ENCODE measurements around the gene MOGAT2.

MOGAT2 gene

DNA sequence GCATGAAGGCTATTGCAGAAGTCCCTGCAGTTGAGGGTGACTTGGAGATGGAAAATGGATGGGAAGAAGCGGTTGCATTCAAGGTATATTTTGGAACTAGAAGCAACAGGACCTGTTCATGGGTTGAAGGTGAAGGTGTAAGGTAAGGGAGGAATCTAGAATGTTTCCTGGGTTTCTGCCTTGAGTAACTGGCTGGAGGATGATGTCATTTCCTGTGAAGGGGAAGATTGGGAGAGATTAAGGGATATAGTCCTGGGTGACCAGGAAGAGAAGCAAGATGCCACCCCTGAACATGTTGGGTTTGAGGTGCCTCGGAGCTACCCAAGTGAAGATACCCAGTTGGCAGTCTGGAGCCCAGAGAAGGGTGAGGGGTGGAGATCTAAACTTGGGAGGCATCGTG, 12.1 kb upstream of the MOGAT2 start:
- no peak for TF ChIP-seq GATA2 (IDR thresholded peaks at IDR 0.05; ENCODE audit: low read depth, low read length)
- TF ChIP-seq GATA3 (IDR thresholded peaks at IDR 0.05; ENCODE audit: low read depth, low read length): no peak

DNA sequence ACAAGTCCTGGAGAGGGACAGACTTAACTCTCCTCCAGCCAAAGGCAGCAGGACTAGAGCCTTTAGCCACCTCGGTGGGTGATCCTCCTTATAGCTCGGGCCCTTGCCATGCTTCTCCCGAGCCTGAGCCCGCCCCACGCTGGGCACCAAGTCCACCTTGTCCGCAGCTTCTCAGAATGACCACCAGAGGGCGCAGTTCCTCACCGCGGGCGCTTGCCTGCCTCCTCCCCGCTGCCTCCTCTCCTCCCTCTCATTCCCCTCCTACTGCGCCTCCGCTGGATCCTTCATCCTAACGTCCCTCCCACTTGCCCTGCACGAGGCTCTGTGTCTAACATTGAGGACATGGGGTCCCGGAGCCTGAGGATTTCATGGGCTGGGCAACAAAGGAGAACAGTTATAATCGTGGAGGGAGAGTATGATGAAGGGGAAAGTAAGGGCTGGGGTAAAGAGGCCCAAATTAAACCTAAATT, 11.3 kb upstream of the MOGAT2 start:
- no peak for TF ChIP-seq GATA2 (IDR thresholded peaks at IDR 0.05; ENCODE audit: low read depth, low read length)
- no peak for TF ChIP-seq GATA3 (IDR thresholded peaks at IDR 0.05; ENCODE audit: low read depth, low read length)

DNA sequence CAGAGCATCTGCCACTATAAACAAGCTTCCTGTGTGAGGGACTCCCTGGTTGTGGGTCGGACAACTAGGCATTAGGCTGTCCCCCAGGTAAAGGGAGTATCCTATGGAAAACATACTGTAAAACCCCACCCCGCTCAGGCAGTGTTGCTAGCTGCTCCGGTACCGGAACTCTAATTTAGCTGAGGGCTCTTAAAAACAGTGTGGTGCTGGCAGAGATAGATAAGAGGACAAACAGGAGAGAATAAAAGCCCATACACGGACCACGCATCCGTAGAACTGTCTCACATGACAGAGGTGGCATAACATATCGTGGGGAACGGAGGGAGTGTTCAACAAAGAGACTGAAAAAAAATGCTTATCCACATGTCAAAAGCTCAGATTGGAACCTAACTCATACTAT, 3.4 kb upstream of the MOGAT2 start:
- no peak for TF ChIP-seq GATA3 (IDR thresholded peaks at IDR 0.05; ENCODE audit: low read depth, low read length)
- peak; percentile 19 for TF ChIP-seq GATA2 (IDR thresholded peaks at IDR 0.05; ENCODE audit: low read depth, low read length)

DNA sequence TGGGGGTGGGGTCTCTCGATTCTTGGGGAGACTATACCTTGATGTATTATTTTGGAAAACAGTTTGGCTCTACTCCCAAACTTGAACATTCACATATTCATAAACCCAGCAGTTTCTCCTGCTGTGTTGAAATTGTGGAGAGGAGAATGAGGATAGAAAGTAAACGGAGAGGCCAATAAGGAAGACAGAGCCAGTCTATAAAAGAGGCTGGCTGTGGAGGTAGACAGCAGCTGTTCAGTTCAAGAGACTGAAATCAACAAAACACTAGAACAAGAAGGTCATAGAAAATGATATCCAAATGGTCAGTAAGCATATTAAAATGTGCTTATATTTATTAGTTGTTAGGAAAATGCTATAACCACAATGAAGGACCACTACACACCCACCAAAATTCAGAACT, 1.9 kb upstream of the MOGAT2 start:
- TF ChIP-seq GATA3 (IDR thresholded peaks at IDR 0.05; ENCODE audit: low read depth, low read length): no peak
- no peak for TF ChIP-seq GATA2 (IDR thresholded peaks at IDR 0.05; ENCODE audit: low read depth, low read length)

DNA sequence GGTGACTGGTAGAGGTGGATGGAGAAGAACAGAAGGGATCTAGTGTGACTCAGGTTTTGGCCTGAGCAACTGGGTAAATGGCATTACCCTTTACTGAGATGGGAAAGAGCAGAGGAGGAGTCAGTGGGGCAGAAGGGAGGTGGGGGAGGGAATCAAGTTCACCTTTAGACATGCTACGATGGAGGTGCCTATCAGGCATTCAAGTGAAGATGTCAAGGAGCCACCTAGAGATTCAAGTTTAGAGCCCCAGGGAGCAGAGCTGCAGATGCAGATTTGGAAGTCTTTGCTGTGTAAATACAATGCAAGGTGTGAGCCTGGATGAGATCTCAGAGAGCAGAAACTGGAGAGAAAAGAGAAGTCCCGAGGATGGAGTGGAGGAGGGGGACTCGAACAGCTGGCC, 979 bp upstream of the MOGAT2 start:
- TF ChIP-seq GATA2 (IDR thresholded peaks at IDR 0.05; ENCODE audit: low read depth, low read length): no peak

DNA sequence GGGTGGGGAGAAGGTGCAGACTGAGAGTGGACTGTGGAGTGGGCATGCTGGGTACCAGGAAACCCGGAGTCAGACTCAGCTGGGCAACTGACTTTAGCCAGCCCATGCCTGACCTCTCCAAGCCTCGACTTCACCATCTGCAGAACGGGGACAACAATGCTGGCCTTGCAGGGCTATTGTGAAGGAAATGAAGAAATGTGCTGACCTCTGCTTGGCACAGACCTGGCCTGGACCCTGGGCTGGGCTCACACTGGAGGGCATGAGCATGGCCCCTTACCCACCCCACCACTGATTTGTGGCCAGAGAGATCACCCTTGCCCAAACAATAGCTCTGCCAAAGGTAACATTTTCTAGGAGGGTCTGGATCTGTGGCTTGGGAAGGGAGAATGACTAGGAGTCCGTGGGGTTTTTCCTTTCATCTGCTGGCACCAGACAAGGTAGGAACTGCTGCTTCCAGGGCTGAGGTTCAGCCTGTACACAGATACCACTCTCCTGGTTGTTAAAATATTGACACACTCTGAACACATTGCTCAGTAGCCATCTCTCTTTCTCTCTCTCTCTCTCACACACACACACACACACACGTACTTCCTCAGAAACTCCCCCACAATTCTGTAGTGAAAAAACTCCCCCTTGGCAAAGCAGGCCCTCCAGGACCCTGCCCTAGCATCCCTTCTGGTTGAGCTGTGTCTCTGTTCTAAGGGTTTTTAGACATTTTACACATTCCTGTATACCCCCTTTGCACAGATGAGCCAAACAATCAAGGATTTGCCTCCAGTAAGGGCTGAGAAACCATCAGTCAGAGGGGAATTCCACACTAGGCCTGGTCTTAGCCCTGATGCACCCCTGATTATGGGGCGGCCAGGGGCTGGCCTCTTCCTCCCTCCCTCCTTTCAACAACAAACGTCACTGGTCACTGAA, 1.0 kb downstream of the MOGAT2 start:
- TF ChIP-seq GATA2 (IDR thresholded peaks at IDR 0.05; ENCODE audit: low read depth, low read length) (no peak), GATA3 (IDR thresholded peaks at IDR 0.05; ENCODE audit: low read depth, low read length) (no peak)

DNA sequence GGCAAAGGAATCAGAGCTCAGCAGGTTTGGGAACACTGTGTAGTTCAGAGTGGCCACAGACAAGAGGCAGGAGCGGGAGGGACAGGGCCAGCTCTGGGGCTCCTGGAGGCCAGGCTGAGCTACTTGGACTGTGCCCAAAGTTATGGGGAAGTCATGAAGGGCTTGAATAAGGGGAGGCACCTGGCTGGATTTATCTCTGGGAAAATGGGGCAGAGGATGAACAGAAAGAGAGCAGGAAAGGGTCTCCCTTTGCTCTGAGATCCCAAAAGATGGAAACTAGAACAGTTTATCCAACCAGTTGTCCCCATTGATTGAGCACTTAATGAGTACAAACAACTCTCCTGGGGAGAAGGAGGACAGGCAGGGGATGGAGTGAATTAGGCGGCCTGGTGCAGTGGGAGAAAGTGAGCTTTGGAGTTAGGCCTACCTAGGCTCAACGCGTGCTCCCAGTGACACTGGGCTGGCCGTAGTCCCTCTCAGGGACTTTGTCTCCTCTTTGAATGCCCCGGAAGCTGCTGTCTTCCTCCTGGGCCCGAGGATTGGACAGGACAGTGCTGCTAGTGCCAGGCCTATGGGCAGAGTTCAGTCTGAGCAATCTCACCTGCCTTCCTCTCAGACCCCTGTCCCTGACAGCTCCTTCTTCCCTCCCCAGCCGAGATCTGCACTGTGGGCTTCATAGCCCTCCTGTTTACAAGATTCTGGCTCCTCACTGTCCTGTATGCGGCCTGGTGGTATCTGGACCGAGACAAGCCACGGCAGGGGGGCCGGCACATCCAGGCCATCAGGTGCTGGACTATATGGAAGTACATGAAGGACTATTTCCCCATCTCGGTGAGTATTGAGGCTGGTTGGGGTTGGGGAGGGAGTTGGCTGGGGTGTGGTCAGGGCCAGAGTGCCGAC, 2.0 kb downstream of the MOGAT2 start:
- TF ChIP-seq GATA3 (IDR thresholded peaks at IDR 0.05; ENCODE audit: low read depth, low read length): no peak

DNA sequence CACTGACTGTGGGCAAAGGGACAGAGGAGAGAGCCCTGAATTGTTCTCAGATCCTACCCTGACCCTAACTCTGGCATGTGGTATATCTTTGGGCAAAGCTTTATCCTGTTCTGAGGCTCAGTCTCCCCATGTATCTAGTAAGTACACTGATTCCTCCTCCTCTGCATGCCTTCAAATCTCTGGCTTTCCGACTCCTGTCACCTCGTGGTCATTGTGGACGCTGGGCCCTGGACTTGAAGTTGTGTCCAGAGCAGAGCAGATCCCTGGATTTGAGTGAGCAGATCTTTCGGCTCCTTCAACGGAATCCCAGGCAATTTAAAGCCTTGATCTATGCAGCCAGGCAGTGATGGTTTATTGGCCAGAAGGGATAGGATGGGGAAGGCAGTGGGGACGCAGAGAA, 3.0 kb downstream of the MOGAT2 start:
- no peak for TF ChIP-seq GATA2 (IDR thresholded peaks at IDR 0.05; ENCODE audit: low read depth, low read length)
- TF ChIP-seq GATA3 (IDR thresholded peaks at IDR 0.05; ENCODE audit: low read depth, low read length): no peak

DNA sequence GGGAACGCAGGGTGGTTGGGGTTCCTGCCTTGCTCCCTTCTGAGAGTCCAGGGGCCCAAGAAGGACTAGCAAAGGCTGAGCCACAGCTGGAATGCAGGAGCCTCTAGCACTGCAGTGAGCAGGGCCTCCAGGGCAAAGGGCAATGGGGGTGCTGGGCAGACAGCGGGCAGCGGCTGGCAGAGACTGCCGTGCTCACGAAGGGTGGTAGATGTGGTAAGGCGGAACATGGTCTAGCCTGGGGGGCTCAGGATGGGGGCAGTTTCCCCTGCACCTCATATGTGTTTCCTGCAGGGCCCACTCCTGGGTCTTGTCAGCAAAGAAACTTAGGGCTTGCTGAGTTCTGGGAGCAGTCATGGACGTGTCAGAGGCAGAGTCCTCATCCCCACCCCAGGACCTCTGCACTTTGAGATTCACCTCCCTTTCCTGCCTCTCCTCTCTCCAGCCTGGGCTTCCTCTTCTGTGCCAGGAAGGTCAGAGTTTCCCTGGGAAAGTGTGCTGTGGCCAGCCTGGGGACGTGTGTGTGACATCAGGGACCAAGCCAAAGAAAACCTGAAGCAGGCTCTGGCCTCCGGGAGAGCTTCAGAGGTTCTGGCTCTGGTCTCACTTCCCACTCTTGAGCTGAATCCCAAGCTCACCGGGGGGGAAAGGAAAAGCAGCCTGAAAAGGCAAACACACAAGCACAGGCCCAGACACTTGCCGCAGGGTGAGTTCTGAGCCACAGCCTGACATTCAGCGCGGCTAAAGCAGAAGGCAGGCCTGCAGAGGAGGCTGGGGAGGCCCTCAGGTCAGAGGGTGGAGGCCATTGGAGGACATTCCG, 4.4 kb downstream of the MOGAT2 start:
- TF ChIP-seq GATA3 (IDR thresholded peaks at IDR 0.05; ENCODE audit: low read depth, low read length) (no peak), GATA2 (IDR thresholded peaks at IDR 0.05; ENCODE audit: low read depth, low read length) (no peak)

DNA sequence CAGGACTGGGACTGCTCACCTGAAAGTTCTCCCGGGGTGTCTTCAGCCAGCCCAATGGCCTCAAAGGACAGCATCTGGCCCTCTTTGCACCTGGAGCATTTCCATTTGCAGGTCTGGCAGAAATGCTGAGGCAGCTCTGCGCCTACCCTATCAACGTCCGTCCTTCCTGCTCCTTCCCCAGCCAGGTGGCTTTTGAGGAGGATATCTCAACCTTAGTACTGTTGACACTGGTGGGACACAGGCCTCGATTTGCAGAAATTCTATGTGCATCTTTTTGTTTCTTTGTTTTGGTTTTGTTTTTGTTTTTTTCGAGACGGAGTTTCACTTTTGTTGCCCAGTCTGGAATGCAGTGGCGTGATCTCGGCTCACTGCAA, 5.0 kb downstream of the MOGAT2 start:
- no peak for TF ChIP-seq GATA2 (IDR thresholded peaks at IDR 0.05; ENCODE audit: low read depth, low read length)
- no peak for TF ChIP-seq GATA3 (IDR thresholded peaks at IDR 0.05; ENCODE audit: low read depth, low read length)

DNA sequence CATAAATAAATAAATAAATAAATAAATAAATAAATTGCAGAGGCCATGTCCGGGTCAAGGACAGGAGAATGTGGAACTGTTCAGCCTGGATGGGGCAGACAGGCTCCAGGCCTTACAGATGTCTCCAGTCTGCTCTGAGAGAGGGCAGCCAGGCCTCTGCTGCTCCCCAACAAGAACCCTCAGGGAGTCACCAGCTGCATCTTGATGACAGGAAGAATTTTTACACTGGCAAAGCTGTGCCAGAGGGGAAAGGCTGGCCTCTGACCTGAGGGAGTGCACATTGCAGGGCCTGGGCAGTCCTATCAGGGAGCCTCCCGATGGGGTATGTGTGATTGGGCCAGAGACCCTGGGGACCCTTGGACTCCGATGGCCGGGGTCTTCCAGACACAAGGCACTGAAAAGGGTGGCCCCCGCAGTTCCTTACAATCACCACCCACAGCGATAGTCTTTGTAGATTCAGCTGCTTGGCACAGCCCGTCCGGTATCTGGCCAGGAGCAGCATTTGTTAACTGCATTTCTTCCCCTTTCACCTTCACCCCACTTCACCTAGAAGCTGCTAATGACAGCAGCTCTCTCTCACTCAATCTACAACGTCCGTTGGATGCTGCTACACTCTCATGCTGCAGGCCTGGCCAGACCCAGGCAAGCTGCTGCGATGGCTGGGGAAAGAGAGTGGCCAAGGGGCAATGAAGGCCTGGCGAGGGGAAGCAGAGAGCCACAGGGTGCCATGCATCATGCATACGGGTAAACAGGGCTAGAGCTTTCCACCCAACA, 8.1 kb downstream of the MOGAT2 start:
- no peak for TF ChIP-seq GATA3 (IDR thresholded peaks at IDR 0.05; ENCODE audit: low read depth, low read length)
- no peak for TF ChIP-seq GATA2 (IDR thresholded peaks at IDR 0.05; ENCODE audit: low read depth, low read length)

DNA sequence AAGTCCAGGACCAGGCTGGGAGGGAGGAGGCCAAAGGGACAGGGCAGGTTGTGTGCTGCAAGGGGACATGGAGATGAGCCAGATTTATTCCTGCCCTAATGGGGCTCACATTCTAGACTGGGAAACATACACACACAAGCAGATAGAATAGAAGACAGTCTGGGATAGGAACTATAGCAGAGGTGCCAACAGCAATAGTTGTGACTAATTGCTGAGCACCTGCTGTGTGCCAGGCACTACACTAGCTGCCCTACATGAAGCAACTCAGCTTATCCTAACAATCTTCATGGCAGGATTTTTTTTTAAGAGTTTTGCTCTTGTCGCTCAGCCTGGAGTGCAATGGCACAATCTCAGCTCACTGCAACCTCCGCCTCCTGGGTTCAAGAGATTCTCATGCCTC, 11.4 kb downstream of the MOGAT2 start:
- no peak for TF ChIP-seq GATA3 (IDR thresholded peaks at IDR 0.05; ENCODE audit: low read depth, low read length)

DNA sequence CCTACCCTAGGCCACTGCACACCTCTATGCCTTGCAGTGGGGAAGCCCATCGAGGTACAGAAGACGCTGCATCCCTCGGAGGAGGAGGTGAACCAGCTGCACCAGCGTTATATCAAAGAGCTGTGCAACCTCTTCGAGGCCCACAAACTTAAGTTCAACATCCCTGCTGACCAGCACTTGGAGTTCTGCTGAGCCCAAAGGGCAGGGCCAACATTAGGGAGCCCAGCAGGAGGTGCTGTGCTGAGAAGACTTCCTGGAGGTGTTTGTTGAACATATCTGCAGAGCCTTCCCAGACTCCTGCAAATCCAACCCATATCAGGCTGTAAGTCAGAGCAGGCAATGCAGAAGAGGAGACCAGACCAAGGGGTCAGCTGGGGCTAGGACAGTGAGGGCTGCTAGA, 13.5 kb downstream of the MOGAT2 start:
- no peak for TF ChIP-seq GATA2 (IDR thresholded peaks at IDR 0.05; ENCODE audit: low read depth, low read length)
- TF ChIP-seq GATA3 (IDR thresholded peaks at IDR 0.05; ENCODE audit: low read depth, low read length): no peak
